OCI-LY7 (cell line): ENCODE measurements around the gene TRNT1.

Experiments used
- CTCF ChIP-seq: fragments of 200-600 bp; sonication (generic); conservative IDR thresholded peaks from 2 replicates; pipeline ENCODE4 v1.5.1; 2014; ENCODE audit warnings: mild to moderate bottlenecking, antibody characterized with exemption, low read length, moderate library complexity, mixed read lengths
- EZH2phosphoT487 ChIP-seq: fragments of 200-600 bp; sonication (generic); IDR thresholded peaks from 2 replicates; pipeline ENCODE4 v1.6.1; 2018; ENCODE audit warnings: low read depth, borderline replicate concordance, mild to moderate bottlenecking, mixed run types, antibody characterized with exemption, low read length, moderate library complexity, mixed read lengths

GRCh38 chr3:3189961-3190360 is 63.2 kb downstream of the TRNT1 start:
- TF ChIP-seq CTCF: no peak
- TF ChIP-seq EZH2phosphoT487: no peak
